Activated CD8-positive, alpha-beta T cell treated with anti-CD3 and anti-CD28 coated beads, Interleukin-2, amount 10 ng/mL, durations not matched to agents 7 days and 5 days (primary cell): ENCODE data around the gene MRPL4. TPM values are rescaled to one million over a fixed set of nuclear protein-coding genes. Genes with fewer than 3 reads are reported as not detected.

Experiments
- ATAC-seq: fragments of 150-1000 bp; cut with Tn5 transposase; one replicate; pipeline ENCODE4 v1.10.0; 2021; ENCODE audit warnings: moderate library complexity
- CTCF ChIA-PET: fragments of 350-600 bp; sonication (Branson Sonifier 250); formaldehyde crosslinking; loops from one replicate; lab custom pipeline; 2021; ENCODE audit warnings: antibody characterized with exemption; lab: Charles Lee
- POLR2A ChIA-PET: fragments of 350-600 bp; sonication (Branson Sonifier 250); formaldehyde crosslinking; loops from one replicate; lab custom pipeline; 2021; ENCODE audit warnings: antibody characterized with exemption; lab: Charles Lee
- DNase-seq: peaks from one replicate; pipeline ENCODE4 v3.0.0-alpha.2; 2020
- H3K27ac Mint-ChIP-seq: one replicate; pipeline ENCODE4 v1.8.0; 2021; ENCODE audit warnings: mild to moderate bottlenecking, mixed read lengths
- H3K27me3 Mint-ChIP-seq: one replicate; pipeline ENCODE4 v1.8.0; 2021; ENCODE audit warnings: low read depth, mixed read lengths
- H3K36me3 Mint-ChIP-seq: one replicate; pipeline ENCODE4 v1.8.0; 2021; ENCODE audit warnings: low read depth, mixed read lengths
- H3K4me1 Mint-ChIP-seq: one replicate; pipeline ENCODE4 v1.8.0; 2021; ENCODE audit warnings: low read depth, mixed read lengths
- H3K4me3 Mint-ChIP-seq: one replicate; pipeline ENCODE4 v1.8.0; 2021; ENCODE audit warnings: mild to moderate bottlenecking, mixed read lengths
- H3K9me3 Mint-ChIP-seq: one replicate; pipeline ENCODE4 v1.8.0; 2022; ENCODE audit warnings: mixed read lengths; ENCODE audit not compliant: insufficient read depth
- total RNA-seq, 2 experiments: library from RNA; stranded (reverse); gene quantifications; one replicate each; pipeline ENCODE4 v1.2.3, GENCODE V29; 2021

Gene MRPL4
- 10 to 100 TPM; 85.9 to 87.0 TPM for total RNA-seq

GRCh38 chr19:10251792-10252694 lies at the start of gene MRPL4:
TSS of gene MRPL4 (plus strand) at chr19:10252214. CDS start at chr19:10252254, 40 bp downstream.
- ChIA-PET POLR2A (interaction anchor here (0.6 to 1.1 kb wide), 8 partner anchors 19 to 168 kb away, joined by 3 to 4 read pairs (median 3); no protein-coding TSS in a partner anchor), CTCF (interaction anchor here (0.7 to 4.0 kb wide), 13 partner anchors 8 to 320 kb away, joined by 3 to 62 read pairs (median 7); partner anchors contain the start of genes DNMT1 and ICAM1)
- peak within 1 kb of the TSS; percentile 95 for H3K27ac Mint-ChIP-seq
- peaks cover 32% of the 10 kb centered on the region for H3K36me3 Mint-ChIP-seq
- DNase-seq (peak; percentile 99), ATAC-seq (peak; percentile 99)
- H3K27me3 Mint-ChIP-seq: no peaks in the 10 kb centered on the region
- peak within 1 kb of the TSS; percentile 87 for H3K4me3 Mint-ChIP-seq
- no peaks in the 10 kb centered on the region for H3K9me3 Mint-ChIP-seq
- peaks cover 32% of the 10 kb centered on the region for H3K4me1 Mint-ChIP-seq

GRCh38 chr19:10203686-10204085 lies 48.3 kb upstream of the MRPL4 start:
- ChIA-PET CTCF (interaction anchor here (1.8 kb wide), 1 partner anchor 47 kb away, joined by 6 read pairs; no protein-coding TSS in a partner anchor), POLR2A (no interaction called here)
- no peak for DNase-seq
- no peaks in the 10 kb centered on the region for H3K9me3 Mint-ChIP-seq
- no peaks in the 10 kb centered on the region for H3K27me3 Mint-ChIP-seq
- peaks cover 13% of the 10 kb centered on the region for H3K4me1 Mint-ChIP-seq
- H3K4me3 Mint-ChIP-seq: no peak overlapping the region
- H3K27ac Mint-ChIP-seq: no peak overlapping the region
- no peak for ATAC-seq
- no peaks in the 10 kb centered on the region for H3K36me3 Mint-ChIP-seq

- ChIA-PET POLR2A (interaction anchor here (0.7 to 1.4 kb wide), 2 partner anchors 44 to 57 kb away, joined by 3 to 6 read pairs; no protein-coding TSS in a partner anchor), CTCF (interaction anchor here (0.6 to 2.2 kb wide), 4 partner anchors 23 to 196 kb away, joined by 3 to 9 read pairs (median 6); no protein-coding TSS in a partner anchor)
- peaks cover 5% of the 10 kb centered on the region for H3K4me1 Mint-ChIP-seq
- no peak overlapping the region for H3K4me3 Mint-ChIP-seq
- ATAC-seq (no peak), DNase-seq (no peak)
- no peaks in the 10 kb centered on the region for H3K36me3 Mint-ChIP-seq
- H3K9me3 Mint-ChIP-seq: no peaks in the 10 kb centered on the region
- no peak overlapping the region for H3K27ac Mint-ChIP-seq
- peaks cover 2% of the 10 kb centered on the region for H3K27me3 Mint-ChIP-seq
Measured at GRCh38 chr19:10205636-10206035, 46.4 kb upstream of the MRPL4 start.

GRCh38 chr19:10206226-10206885 lies 45.7 kb upstream of the MRPL4 start:
- CTCF ChIA-PET: interaction anchor here (0.6 to 2.2 kb wide), 5 partner anchors 22 to 195 kb away, joined by 3 to 9 read pairs (median 3); no protein-coding TSS in a partner anchor
- peaks cover 5% of the 10 kb centered on the region for H3K4me1 Mint-ChIP-seq
- H3K27ac Mint-ChIP-seq: no peak overlapping the region
- POLR2A ChIA-PET: interaction anchor here (0.7 to 2.2 kb wide), 3 partner anchors 12 to 56 kb away, joined by 3 to 10 read pairs (median 6); partner anchors contain the start of gene DNMT1
- ATAC-seq (no peak), DNase-seq (no peak)
- H3K4me3 Mint-ChIP-seq: no peak overlapping the region
- peaks cover 4% of the 10 kb centered on the region for H3K27me3 Mint-ChIP-seq
- no peaks in the 10 kb centered on the region for H3K9me3 Mint-ChIP-seq
- H3K36me3 Mint-ChIP-seq: no peaks in the 10 kb centered on the region

- no peaks in the 10 kb centered on the region for H3K36me3 Mint-ChIP-seq
- no peaks in the 10 kb centered on the region for H3K9me3 Mint-ChIP-seq
- ChIA-PET POLR2A (interaction anchor here (1.1 to 2.2 kb wide), 3 partner anchors 12 to 103 kb away, joined by 4 to 10 read pairs (median 6); partner anchors contain the start of gene DNMT1), CTCF (interaction anchor here (0.7 to 2.2 kb wide), 3 partner anchors 22 to 182 kb away, joined by 3 to 9 read pairs (median 8); no protein-coding TSS in a partner anchor)
- no peak for ATAC-seq
- no peak overlapping the region for H3K4me3 Mint-ChIP-seq
- no peak overlapping the region for H3K27ac Mint-ChIP-seq
- peaks cover 5% of the 10 kb centered on the region for H3K4me1 Mint-ChIP-seq
- peaks cover 5% of the 10 kb centered on the region for H3K27me3 Mint-ChIP-seq
- DNase-seq: no peak
Measured at GRCh38 chr19:10207026-10207425, 45.0 kb upstream of the MRPL4 start.

- Mint-ChIP-seq H3K4me3 (no peak overlapping the region), H3K27me3 (peaks cover 5% of the 10 kb centered on the region), H3K36me3 (no peaks in the 10 kb centered on the region), H3K4me1 (peaks cover 5% of the 10 kb centered on the region), H3K9me3 (no peaks in the 10 kb centered on the region), H3K27ac (no peak overlapping the region)
- ATAC-seq: no peak
- DNase-seq: no peak
- CTCF ChIA-PET: interaction anchor here (1.0 to 2.6 kb wide), 3 partner anchors 20 to 51 kb away, joined by 3 to 11 read pairs (median 5); no protein-coding TSS in a partner anchor
- POLR2A ChIA-PET: interaction anchor here (0.6 to 1.8 kb wide), 2 partner anchors 14 to 151 kb away, joined by 3 to 5 read pairs; partner anchors contain the start of gene DNMT1
Measured at GRCh38 chr19:10209315-10209714, 42.7 kb upstream of the MRPL4 start.

- ATAC-seq: no peak
- Mint-ChIP-seq H3K4me3 (no peak overlapping the region), H3K36me3 (no peaks in the 10 kb centered on the region), H3K27ac (no peak overlapping the region), H3K4me1 (peaks cover 5% of the 10 kb centered on the region), H3K27me3 (peaks cover 5% of the 10 kb centered on the region), H3K9me3 (no peaks in the 10 kb centered on the region)
- ChIA-PET POLR2A (interaction anchor here (0.9 to 1.1 kb wide), 2 partner anchors 10 to 15 kb away, joined by 3 read pairs; no protein-coding TSS in a partner anchor), CTCF (interaction anchor here (1.1 to 1.5 kb wide), 4 partner anchors 9 to 21 kb away, joined by 3 to 5 read pairs (median 4); no protein-coding TSS in a partner anchor)
- no peak for DNase-seq
Measured at GRCh38 chr19:10211061-10211460, 41.0 kb upstream of the MRPL4 start.

- Mint-ChIP-seq H3K4me1 (peaks cover 5% of the 10 kb centered on the region), H3K27me3 (peaks cover 5% of the 10 kb centered on the region), H3K4me3 (no peak overlapping the region), H3K27ac (no peak overlapping the region), H3K36me3 (no peaks in the 10 kb centered on the region), H3K9me3 (no peaks in the 10 kb centered on the region)
- DNase-seq (no peak), ATAC-seq (no peak)
- ChIA-PET POLR2A (interaction anchor here (0.9 to 1.1 kb wide), 2 partner anchors 11 to 14 kb away, joined by 3 read pairs; no protein-coding TSS in a partner anchor), CTCF (interaction anchor here (1.1 to 1.5 kb wide), 4 partner anchors 9 to 20 kb away, joined by 3 to 5 read pairs (median 4); no protein-coding TSS in a partner anchor)
Measured at GRCh38 chr19:10211691-10212090, 40.3 kb upstream of the MRPL4 start.

GRCh38 chr19:10214784-10215183 lies 37.2 kb upstream of the MRPL4 start:
- Mint-ChIP-seq H3K36me3 (no peaks in the 10 kb centered on the region), H3K27me3 (peaks cover 2% of the 10 kb centered on the region), H3K9me3 (no peaks in the 10 kb centered on the region), H3K27ac (no peak overlapping the region), H3K4me1 (no peaks in the 10 kb centered on the region), H3K4me3 (no peak overlapping the region)
- ChIA-PET CTCF (interaction anchor here (1.0 kb wide), 1 partner anchor 36 kb away, joined by 3 read pairs; no protein-coding TSS in a partner anchor), POLR2A (interaction anchor here (1.1 kb wide), 1 partner anchor 20 kb away, joined by 3 read pairs; the partner anchor contains the start of gene DNMT1)
- no peak for ATAC-seq
- no peak for DNase-seq

- ATAC-seq: no peak
Measured at GRCh38 chr19:10217085-10217484, 34.9 kb upstream of the MRPL4 start.

More at GRCh38 chr19:10217085-10217484, 34.9 kb upstream of the MRPL4 start:
- Mint-ChIP-seq H3K4me1 (peaks cover 2% of the 10 kb centered on the region), H3K27ac (no peak overlapping the region), H3K4me3 (no peak overlapping the region), H3K9me3 (no peaks in the 10 kb centered on the region), H3K27me3 (no peaks in the 10 kb centered on the region), H3K36me3 (no peaks in the 10 kb centered on the region)
- POLR2A ChIA-PET: interaction anchor here (0.6 kb wide), 1 partner anchor 183 kb away, joined by 3 read pairs; no protein-coding TSS in a partner anchor
- CTCF ChIA-PET: no interaction called here
- no peak for DNase-seq
